ENCODE data around the gene TEX9.
"Not testable (repeated sequence)": the region's sequence is repeated elsewhere in the genome, so short reads cannot be mapped to it uniquely, and the experiment has no call there.

Gene TEX9

DNA sequence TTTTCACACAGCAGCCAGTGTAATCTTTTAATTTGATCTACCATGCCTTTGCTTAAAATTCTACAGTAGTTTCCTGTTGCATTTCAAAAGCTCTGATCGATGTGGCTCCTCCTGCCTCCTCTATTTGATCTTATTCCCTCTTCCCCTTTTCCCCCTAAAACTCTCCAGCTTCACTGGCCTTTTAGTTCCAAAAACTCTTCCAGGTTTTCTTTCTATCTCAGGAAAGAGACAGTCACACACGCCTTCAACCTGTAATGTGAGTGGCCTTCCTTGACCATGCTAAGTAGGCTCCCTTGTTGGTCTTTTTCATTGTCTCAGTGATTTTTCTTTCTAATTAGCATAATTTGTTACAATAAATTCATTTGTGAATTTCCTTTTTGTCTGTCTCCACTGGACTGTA is 985 bp downstream of the TEX9 start:
- no peaks in the 10 kb centered on the region for H3K36me3 ChIP-seq (ENCODE audit: insufficient read depth, low read length)
- H3K27me3 ChIP-seq (ENCODE audit: control insufficient read depth, insufficient read depth, low read length) = no peaks in the 10 kb centered on the region
- peak overlapping the region; percentile 87 for H3K4me3 ChIP-seq (ENCODE audit: low read length)
- H3K4me2 ChIP-seq (ENCODE audit: low read length) = peak overlapping the region; percentile 88
- H3K4me1 ChIP-seq (ENCODE audit: control insufficient read depth, insufficient read depth, low read length) = peaks cover 10% of the 10 kb centered on the region
- H3K9me3 ChIP-seq (replicated peaks; ENCODE audit: low read length) = no peaks in the 10 kb centered on the region
- peak overlapping the region; percentile 80 for H3K9ac ChIP-seq (ENCODE audit: low read depth, low read length)

DNA sequence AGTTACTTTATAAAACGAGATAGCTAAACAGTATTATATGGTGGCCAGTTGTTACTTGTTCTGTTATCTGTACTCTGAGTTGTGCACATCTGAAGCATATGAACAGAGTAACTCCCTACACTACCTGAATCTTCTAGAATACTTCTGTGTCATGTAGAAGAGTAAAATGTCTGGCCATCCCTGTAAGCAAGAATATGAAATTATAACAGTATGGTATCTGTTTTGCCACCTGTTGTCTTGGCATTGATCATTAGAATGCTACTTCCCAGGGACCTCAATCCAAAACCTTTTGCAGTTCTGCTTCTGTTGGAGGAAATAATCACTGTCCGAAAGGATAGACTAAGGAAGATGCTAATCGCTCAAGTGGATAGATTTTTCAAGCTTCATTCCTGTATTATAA is 1.9 kb downstream of the TEX9 start:
- H3K9ac ChIP-seq (ENCODE audit: low read depth, low read length) = no peak overlapping the region
- no peak overlapping the region for H3K4me3 ChIP-seq (ENCODE audit: low read length)
- H3K4me1 ChIP-seq (ENCODE audit: control insufficient read depth, insufficient read depth, low read length) = peaks cover 10% of the 10 kb centered on the region
- H3K36me3 ChIP-seq (ENCODE audit: insufficient read depth, low read length) = no peaks in the 10 kb centered on the region
- H3K9me3 ChIP-seq (replicated peaks; ENCODE audit: low read length) = no peaks in the 10 kb centered on the region
- no peak overlapping the region for H3K4me2 ChIP-seq (ENCODE audit: low read length)
- H3K27me3 ChIP-seq (ENCODE audit: control insufficient read depth, insufficient read depth, low read length) = no peaks in the 10 kb centered on the region

DNA sequence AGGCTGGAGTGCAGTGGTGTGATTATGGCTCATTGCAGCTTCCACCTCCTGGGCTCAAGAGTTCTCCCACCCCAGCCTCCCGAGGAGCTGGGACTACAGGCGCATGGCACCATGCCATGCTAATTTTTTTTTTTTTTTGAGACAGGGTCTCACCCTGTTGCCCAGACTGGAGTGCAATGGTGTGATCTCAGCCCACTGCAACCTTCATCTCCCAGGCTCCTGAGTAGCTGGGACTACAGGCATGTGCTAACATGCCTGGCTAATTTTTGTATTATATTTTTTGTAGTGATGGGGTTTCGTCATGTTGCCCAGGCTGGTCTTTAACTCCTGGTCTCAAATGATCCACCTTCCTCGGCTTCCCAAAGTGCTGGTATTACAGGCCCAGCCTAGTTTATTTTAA is 4.0 kb downstream of the TEX9 start:
- Histone ChIP-seq H3K4me2 (ENCODE audit: low read length) (no peak overlapping the region), H3K9me3 (replicated peaks; ENCODE audit: low read length) (no peaks in the 10 kb centered on the region), H3K9ac (ENCODE audit: low read depth, low read length) (no peak overlapping the region), H3K4me3 (ENCODE audit: low read length) (no peak overlapping the region), H3K36me3 (ENCODE audit: insufficient read depth, low read length) (no peaks in the 10 kb centered on the region), H3K4me1 (ENCODE audit: control insufficient read depth, insufficient read depth, low read length) (peaks cover 10% of the 10 kb centered on the region), H3K27me3 (ENCODE audit: control insufficient read depth, insufficient read depth, low read length) (no peaks in the 10 kb centered on the region)

DNA sequence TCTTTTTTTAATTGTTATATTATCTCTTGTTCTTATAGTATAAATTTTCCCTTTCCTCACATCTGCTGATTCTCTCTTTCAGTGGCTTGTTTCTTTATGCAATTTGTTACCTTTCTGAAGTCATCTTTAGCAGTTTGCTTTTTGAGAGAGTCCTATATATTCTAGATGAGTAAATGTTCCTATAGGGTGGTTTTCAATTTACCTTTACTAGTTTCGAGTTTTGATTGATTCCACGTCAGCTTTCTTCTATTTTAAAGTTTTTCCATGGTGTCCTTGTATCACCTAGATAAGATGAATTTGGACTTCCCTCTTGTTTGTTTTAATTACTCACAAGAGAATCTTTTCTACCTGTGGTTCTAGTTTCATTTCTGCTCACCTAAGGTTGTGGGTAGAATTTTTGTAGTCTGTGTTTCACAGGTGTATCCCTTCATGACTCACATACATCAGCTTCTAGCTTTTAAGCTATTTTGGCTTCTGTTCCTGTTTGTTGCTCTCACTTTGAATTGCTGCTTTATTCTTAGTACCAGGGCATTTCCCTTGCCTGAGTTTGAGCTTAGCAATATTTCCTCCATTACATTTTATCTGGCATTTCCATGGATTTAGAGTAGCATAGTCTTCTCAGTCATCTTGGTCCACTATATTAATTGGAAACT is 6.4 kb downstream of the TEX9 start:
- Histone ChIP-seq H3K4me1 (ENCODE audit: control insufficient read depth, insufficient read depth, low read length) (no peaks in the 10 kb centered on the region), H3K27me3 (ENCODE audit: control insufficient read depth, insufficient read depth, low read length) (no peaks in the 10 kb centered on the region), H3K4me2 (ENCODE audit: low read length) (no peak overlapping the region), H3K36me3 (ENCODE audit: insufficient read depth, low read length) (no peaks in the 10 kb centered on the region), H3K9me3 (replicated peaks; ENCODE audit: low read length) (no peaks in the 10 kb centered on the region), H3K4me3 (ENCODE audit: low read length) (no peak overlapping the region), H3K9ac (ENCODE audit: low read depth, low read length) (no peak overlapping the region)

DNA sequence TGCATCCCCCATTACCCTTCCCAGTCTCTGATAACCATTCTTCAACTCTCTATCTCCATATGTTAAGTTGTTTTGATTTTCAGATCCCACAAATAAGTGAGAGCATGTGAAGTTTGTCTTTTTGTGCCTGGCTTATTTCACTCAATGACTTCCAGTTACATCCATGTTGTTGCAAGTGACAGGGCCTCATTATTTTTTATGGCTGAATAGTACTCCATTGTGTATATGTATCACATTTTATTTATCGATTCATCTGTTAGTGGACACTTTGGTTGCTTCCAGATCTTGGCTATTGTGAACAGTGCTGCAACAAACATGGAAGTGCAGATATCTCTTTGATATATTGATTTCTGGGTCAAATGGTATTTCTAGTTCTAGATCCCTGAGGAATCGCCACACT is 9.5 kb downstream of the TEX9 start:
- H3K9ac ChIP-seq (ENCODE audit: low read depth, low read length) = not testable (repeated sequence)

DNA sequence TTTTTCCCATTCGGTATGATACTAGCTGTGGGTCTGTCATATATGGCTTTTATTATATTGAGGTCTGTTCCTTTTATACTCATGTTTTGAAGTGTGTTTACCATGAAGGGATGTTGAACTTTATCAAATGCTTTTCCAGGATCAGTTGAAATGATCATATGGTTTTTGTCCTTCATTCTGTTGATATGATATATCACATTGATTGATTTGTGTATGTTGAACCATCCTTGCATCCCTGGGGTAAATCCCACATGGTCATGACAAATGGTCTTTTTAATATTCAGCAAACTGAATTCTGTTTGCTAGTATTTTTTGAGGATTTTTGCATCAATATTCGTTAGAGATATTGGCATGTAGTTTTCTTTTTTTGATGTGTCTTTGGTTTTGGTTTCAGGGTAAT is 12.6 kb downstream of the TEX9 start:
- H3K4me2 ChIP-seq (ENCODE audit: low read length); H3K9ac ChIP-seq (ENCODE audit: low read depth, low read length); H3K27me3 ChIP-seq (ENCODE audit: control insufficient read depth, insufficient read depth, low read length); H3K4me1 ChIP-seq (ENCODE audit: control insufficient read depth, insufficient read depth, low read length); H3K9me3 ChIP-seq (replicated peaks; ENCODE audit: low read length); H3K4me3 ChIP-seq (ENCODE audit: low read length); H3K36me3 ChIP-seq (ENCODE audit: insufficient read depth, low read length): not testable (repeated sequence)

More for the DNA sequence above, 9.5 kb downstream of the TEX9 start:
- not testable (repeated sequence) for H3K27me3 ChIP-seq (ENCODE audit: control insufficient read depth, insufficient read depth, low read length); H3K36me3 ChIP-seq (ENCODE audit: insufficient read depth, low read length); H3K4me1 ChIP-seq (ENCODE audit: control insufficient read depth, insufficient read depth, low read length); H3K4me3 ChIP-seq (ENCODE audit: low read length); H3K9me3 ChIP-seq (replicated peaks; ENCODE audit: low read length); H3K4me2 ChIP-seq (ENCODE audit: low read length)

DNA sequence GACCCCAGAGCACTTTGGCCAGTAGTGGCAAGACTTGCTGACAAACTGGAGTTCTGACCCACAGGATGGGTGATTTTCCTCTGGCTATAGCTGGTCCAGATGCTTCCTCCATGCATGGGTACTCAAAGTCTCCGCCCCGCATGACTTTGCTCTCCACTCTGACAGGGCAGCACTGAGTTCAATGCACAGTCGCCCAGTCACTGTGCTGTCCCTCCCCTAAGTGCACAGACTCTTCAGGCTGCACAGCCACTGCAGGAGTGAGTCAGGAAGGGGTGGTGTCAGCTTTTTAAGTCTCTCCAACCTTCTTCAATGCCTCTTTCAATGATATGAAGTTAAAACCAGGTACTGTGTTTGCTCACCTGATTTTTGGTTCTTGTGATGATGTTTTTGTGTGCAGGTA is 17.8 kb downstream of the TEX9 start:
- Histone ChIP-seq H3K27me3 (ENCODE audit: control insufficient read depth, insufficient read depth, low read length) (no peaks in the 10 kb centered on the region), H3K9ac (ENCODE audit: low read depth, low read length) (no peak overlapping the region), H3K4me2 (ENCODE audit: low read length) (no peak overlapping the region), H3K36me3 (ENCODE audit: insufficient read depth, low read length) (no peaks in the 10 kb centered on the region), H3K4me3 (ENCODE audit: low read length) (no peak overlapping the region), H3K9me3 (replicated peaks; ENCODE audit: low read length) (no peaks in the 10 kb centered on the region), H3K4me1 (ENCODE audit: control insufficient read depth, insufficient read depth, low read length) (no peaks in the 10 kb centered on the region)

DNA sequence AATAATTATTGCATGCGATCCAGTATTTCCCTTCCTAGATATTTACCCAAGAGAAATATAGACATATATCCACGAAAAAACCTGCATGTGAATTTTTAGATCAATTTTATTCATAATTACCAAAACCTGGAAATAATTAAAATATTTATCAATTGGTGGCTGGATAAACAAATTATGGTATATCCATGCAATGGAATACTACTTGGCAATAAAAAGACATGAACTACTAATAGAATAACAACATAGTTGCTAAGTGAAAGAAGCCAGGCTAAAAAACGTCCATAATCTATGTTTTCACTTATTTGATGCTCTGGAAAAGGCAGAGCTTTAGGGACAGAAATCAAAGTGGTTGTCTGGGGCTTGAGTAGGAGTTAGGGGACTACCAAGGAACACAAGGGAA is 20.7 kb downstream of the TEX9 start:
- no peak overlapping the region for H3K9ac ChIP-seq (ENCODE audit: low read depth, low read length)
- no peaks in the 10 kb centered on the region for H3K4me1 ChIP-seq (ENCODE audit: control insufficient read depth, insufficient read depth, low read length)
- no peak overlapping the region for H3K4me3 ChIP-seq (ENCODE audit: low read length)
- no peaks in the 10 kb centered on the region for H3K9me3 ChIP-seq (replicated peaks; ENCODE audit: low read length)
- no peaks in the 10 kb centered on the region for H3K36me3 ChIP-seq (ENCODE audit: insufficient read depth, low read length)
- no peak overlapping the region for H3K4me2 ChIP-seq (ENCODE audit: low read length)
- H3K27me3 ChIP-seq (ENCODE audit: control insufficient read depth, insufficient read depth, low read length) = no peaks in the 10 kb centered on the region

DNA sequence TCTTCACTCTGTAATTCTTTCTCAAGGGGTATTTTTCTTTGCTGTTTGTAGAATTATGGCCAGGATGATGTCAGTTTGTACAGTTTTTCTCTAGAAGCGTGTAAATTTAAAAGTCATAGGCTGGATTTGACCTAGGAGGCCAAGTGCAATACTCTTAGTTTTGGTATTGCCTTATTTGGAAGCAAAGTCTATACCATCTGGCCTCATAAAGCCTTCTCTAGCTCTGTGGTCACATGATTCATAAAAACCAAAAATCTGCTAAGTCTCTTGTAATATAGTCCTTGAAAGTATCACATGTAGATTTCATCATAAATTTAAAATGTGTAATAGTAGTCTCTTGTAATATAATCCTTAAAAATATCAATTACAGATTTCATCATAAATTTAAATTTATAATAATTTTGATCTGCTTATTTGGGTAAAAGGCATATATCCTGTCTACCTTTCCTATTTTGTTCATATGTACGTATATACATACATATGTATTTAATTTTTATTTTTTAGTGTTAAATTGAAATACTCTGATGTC is 25.6 kb downstream of the TEX9 start:
- no peak overlapping the region for H3K4me3 ChIP-seq (ENCODE audit: low read length)
- no peak overlapping the region for H3K4me2 ChIP-seq (ENCODE audit: low read length)
- no peak overlapping the region for H3K9ac ChIP-seq (ENCODE audit: low read depth, low read length)
- no peaks in the 10 kb centered on the region for H3K27me3 ChIP-seq (ENCODE audit: control insufficient read depth, insufficient read depth, low read length)
- no peaks in the 10 kb centered on the region for H3K36me3 ChIP-seq (ENCODE audit: insufficient read depth, low read length)
- H3K9me3 ChIP-seq (replicated peaks; ENCODE audit: low read length) = no peaks in the 10 kb centered on the region
- no peaks in the 10 kb centered on the region for H3K4me1 ChIP-seq (ENCODE audit: control insufficient read depth, insufficient read depth, low read length)

DNA sequence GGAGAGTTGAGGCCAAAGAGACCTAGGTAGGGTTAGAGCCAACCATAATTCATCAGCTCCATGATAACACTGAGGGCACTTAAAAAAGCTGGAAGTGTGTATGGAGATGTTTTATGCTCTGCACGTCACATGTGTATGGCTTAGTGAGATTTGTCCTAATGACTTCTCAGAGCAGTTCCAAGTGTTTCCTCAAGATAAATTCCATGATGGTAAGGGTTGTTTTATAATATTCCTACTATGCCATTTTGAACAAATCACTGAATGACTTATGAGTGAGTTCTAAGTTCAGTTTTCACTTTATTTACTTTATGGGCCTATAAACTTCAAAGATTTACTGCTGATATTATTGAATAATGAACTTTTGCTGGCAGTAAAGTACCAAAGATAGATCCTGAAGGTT is 28.1 kb downstream of the TEX9 start:
- Histone ChIP-seq H3K4me3 (ENCODE audit: low read length) (no peak overlapping the region), H3K4me1 (ENCODE audit: control insufficient read depth, insufficient read depth, low read length) (no peaks in the 10 kb centered on the region), H3K9me3 (replicated peaks; ENCODE audit: low read length) (no peaks in the 10 kb centered on the region), H3K4me2 (ENCODE audit: low read length) (no peak overlapping the region), H3K9ac (ENCODE audit: low read depth, low read length) (no peak overlapping the region), H3K27me3 (ENCODE audit: control insufficient read depth, insufficient read depth, low read length) (no peaks in the 10 kb centered on the region), H3K36me3 (ENCODE audit: insufficient read depth, low read length) (no peaks in the 10 kb centered on the region)

DNA sequence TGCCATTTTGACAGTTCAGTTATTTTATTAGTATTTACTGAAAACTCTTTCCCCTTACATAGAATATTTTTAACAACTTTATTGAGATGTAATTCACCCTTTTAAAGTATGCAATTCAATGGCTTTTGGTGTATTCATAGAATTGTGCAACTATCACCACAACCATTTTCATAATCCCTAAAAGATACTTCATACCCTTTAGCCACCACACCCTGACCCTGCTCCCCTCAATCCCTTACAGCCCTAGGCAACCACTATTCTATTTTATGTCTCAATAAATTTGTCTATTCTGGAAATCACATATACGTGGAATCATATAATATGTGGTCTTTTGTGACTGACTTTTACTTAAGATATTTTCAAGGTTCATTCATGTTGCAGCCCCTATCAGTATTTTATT is 29.7 kb downstream of the TEX9 start:
- Histone ChIP-seq H3K9ac (ENCODE audit: low read depth, low read length) (no peak overlapping the region), H3K4me2 (ENCODE audit: low read length) (no peak overlapping the region), H3K4me3 (ENCODE audit: low read length) (no peak overlapping the region), H3K36me3 (ENCODE audit: insufficient read depth, low read length) (no peaks in the 10 kb centered on the region), H3K27me3 (ENCODE audit: control insufficient read depth, insufficient read depth, low read length) (no peaks in the 10 kb centered on the region), H3K4me1 (ENCODE audit: control insufficient read depth, insufficient read depth, low read length) (no peaks in the 10 kb centered on the region), H3K9me3 (replicated peaks; ENCODE audit: low read length) (no peaks in the 10 kb centered on the region)

DNA sequence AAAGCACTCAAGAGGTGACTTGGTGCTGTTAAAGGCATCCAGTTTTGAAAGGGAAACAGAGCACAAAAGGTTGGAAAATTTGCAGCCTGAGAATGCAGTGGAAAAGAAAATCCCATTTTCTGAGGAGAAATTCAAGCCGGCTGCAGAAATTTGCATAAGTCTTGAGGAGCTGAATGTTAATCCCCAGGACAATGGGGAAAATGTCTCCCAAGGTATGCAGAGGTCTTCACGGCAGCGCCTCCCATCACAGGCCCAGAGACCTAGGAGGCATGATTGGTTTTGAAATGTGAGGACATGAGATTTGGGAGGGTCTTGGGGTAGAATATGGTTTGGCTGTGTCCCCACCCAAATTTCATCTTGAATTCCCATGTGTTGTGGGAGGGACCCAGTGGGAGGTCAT is 32.1 kb downstream of the TEX9 start:
- not testable (repeated sequence) for H3K27me3 ChIP-seq (ENCODE audit: control insufficient read depth, insufficient read depth, low read length); H3K9ac ChIP-seq (ENCODE audit: low read depth, low read length); H3K9me3 ChIP-seq (replicated peaks; ENCODE audit: low read length); H3K4me3 ChIP-seq (ENCODE audit: low read length); H3K4me2 ChIP-seq (ENCODE audit: low read length); H3K4me1 ChIP-seq (ENCODE audit: control insufficient read depth, insufficient read depth, low read length); H3K36me3 ChIP-seq (ENCODE audit: insufficient read depth, low read length)
